Measurements from ENCODE around the gene CDK9. TPM values are rescaled to one million over a fixed set of nuclear protein-coding genes. Genes with fewer than 3 reads are reported as not detected.

The CDK9 gene
- total and polyA plus RNA-seq, 10 of the 15 experiments (the other 5 are each of a cell fraction or from before 2014, with no cell fraction given) = 7.3 to 92.6 (median 51.6) TPM

GRCh38 chr9:127768698-127769097, 17.1 kb upstream of the CDK9 start (continued):
- no peak for TF ChIP-seq BCLAF1 (IDR thresholded peaks at IDR 0.05)
- no peak for TF ChIP-seq BCL3 (IDR thresholded peaks at IDR 0.05; ENCODE audit: borderline replicate concordance, insufficient read depth, low read depth, low read length, poor library complexity, severe bottlenecking)
- no peak for TF ChIP-seq NBN (IDR thresholded peaks at IDR 0.05)
- TF ChIP-seq ZBTB40 (IDR thresholded peaks at IDR 0.05; ENCODE audit: borderline replicate concordance) = no peak
- TF ChIP-seq MTA2 (IDR thresholded peaks at IDR 0.05; ENCODE audit: low read depth) = no peak
- TF ChIP-seq NFYA (IDR thresholded peaks at IDR 0.05; ENCODE audit: borderline replicate concordance, low read depth, low read length) = no peak
- no peak for TF ChIP-seq CEBPB (IDR thresholded peaks at IDR 0.05; ENCODE audit: borderline replicate concordance in 1 of 2, low read depth in 2 of 2, low read length in 2 of 2)
- no peak for TF ChIP-seq MYB (IDR thresholded peaks at IDR 0.05; ENCODE audit: borderline replicate concordance, low read depth, low read length)
- no peak for TF ChIP-seq E4F1 (IDR thresholded peaks at IDR 0.05; ENCODE audit: borderline replicate concordance, partially characterized antibody)
- no peak for TF ChIP-seq ZSCAN29 (IDR thresholded peaks at IDR 0.05)
- TF ChIP-seq BACH1 (IDR thresholded peaks at IDR 0.05; ENCODE audit: borderline replicate concordance) = no peak
